NCI-H1694 (cell line): ENCODE measurements around the gene SLC25A53.
"Not testable (repeated sequence)": the region's sequence is repeated elsewhere in the genome, so short reads cannot be mapped to it uniquely, and the experiment has no call there.

Source experiments
- DNase-seq: peaks from one replicate; lab custom pipeline; 2025; lab: John Stamatoyannopoulos, UW

The SLC25A53 gene

DNA sequence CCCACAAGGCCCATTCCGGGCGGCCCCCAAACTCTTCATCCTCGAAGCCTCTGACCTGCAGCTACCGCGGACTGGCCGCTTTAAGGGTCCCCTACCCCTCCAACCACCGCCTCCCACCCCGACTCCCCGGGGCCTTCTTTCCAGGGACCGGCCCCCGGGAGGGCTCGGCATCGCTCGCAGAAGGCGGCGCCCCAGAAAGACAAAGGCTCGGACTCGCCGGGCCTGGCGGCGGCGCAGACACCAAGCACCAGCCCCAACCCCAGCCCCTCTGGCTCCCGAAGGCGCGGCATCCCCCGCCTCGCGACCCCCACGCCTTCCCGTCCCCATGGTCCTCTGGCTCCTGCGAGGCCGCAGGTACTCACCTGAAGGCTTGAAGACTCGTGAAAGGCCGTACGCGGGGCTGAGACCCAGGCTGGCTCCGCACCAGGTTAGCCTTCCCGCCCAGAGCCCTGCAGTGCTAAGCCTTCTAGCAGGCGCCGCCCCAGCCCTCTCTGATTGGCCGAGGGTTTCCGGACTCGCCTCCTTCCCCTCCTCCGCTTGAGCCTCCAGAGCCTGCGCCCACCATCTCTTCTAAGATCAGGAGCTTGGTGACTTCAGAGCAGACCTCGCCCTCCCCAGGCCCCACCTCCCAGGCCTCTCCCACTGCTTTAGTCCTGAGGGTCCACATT, 80.9 kb downstream of the SLC25A53 start, which contains the start of gene TMSB15C:
TMSB15C (minus strand) TSS at position 459 of the 668 bp plus-strand sequence.
- not testable (repeated sequence) for DNase-seq

DNA sequence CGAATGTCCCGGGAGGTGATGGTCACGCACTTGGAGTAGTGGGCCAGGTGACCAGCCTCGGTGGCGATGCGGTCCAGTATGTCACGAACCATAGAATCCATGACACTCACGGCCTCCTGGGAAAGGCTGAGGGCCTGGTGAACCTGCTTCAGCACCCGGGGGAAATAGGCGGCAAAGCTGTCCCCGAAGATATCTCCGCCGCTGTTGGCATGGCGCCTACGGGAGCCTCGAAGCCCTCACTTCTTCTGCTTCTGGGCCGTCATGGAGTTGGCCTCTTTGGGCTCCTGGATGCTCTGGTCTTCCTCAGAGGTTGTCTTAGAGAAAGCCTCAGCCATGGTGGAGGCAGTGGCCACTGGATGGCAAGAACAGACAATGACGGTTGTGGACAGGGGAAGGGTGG, 94.2 kb downstream of the SLC25A53 start:
- DNase-seq, result not testable (repeated sequence)

DNA sequence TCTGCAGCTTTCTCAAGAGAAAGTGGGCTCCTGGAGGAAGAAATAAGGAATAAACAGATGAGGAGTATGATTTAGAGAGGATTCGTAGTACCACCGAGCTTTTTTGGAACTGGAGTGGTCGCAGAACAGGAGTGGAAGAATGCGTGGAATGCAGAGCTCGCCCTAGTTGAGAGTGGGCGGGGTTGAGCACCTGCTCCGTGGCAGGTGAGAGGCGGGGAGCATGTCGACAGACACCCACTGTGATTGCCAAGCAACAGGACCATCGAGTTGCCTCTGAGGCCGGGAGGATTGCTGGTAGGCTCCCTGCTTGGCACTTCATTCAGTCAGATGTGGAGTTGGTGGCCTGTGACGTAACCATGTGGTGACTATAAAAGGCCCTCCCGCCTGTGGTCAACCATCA, 101.9 kb downstream of the SLC25A53 start:
- DNase-seq, result not testable (repeated sequence)
